CD4-positive, alpha-beta T cell treated with Interleukin-21 for 1 hour (primary cell): ENCODE results near the gene ITGAV.

Source experiments
- DNase-seq: peaks from one replicate; pipeline ENCODE4 v3.0.0-alpha.2; 2020

Gene ITGAV

GRCh38 chr2:186617148-186617547, 27.3 kb downstream of the ITGAV start:
- DNase-seq: no peak

DNA sequence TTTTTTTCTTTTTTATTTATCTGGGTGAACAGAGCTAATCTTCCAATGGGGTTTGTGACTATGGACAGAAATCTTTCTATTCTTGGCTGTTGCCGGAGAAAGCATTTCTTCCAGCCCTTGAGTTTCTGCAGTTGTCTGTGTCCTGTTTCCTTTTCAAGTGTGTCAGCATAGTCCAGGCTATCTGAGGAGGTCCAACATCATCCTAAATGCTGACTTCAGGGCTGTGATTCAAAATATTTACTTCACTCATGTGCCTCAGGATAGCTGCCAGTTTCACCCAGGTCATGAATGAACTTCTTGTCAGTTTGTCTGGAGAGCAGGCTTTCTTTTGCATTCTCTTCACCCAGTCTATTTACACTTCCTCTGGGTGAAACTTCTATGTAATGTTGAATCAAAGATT, 27.9 kb downstream of the ITGAV start:
- DNase-seq: no peak

GRCh38 chr2:186618696-186619095, 28.8 kb downstream of the ITGAV start:
- DNase-seq: no peak

- DNase-seq: no peak
These were observed 33.2 kb downstream of the ITGAV start for GRCh38 chr2:186623084-186623483.

DNA sequence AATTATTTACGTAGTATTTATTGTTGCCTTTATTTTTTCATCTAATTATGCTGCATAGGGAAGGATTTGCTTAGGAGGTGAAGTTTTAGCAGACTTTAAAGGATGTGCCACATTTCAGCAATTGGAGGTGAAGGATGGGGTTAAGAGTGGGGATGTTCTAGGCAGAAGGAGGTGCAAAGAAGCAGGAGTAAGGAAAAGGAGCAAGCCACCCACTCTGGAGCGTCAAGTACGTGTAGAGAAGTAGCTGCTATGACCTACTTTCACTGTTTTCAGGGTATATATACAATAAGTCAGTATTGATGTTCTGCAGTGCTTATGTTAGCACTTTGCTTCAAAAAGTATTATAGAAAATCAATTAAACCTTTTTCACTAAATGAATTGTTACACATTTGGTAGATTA, 34.4 kb downstream of the ITGAV start:
- DNase-seq: no peak

GRCh38 chr2:186629250-186629996, 39.6 kb downstream of the ITGAV start:
- no peak for DNase-seq

DNA sequence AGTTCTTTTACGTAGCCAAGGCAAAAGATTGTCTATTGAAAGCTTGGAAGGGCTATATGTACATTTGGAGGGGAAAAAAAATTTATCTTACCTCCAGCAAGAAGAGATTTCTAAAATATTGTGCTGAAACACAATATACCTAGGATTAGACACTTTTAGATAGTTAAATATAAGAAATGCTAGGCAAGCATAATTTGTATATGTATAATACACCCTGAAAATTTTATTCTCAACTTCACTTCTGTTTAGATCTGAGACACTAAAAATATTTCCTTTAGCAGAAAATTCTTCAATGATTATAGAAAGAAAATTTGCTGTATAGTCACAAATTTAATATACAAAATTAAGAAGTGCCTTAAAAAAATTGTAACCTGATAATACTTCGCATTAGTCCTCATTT, 42.6 kb downstream of the ITGAV start:
- DNase-seq: no peak

DNA sequence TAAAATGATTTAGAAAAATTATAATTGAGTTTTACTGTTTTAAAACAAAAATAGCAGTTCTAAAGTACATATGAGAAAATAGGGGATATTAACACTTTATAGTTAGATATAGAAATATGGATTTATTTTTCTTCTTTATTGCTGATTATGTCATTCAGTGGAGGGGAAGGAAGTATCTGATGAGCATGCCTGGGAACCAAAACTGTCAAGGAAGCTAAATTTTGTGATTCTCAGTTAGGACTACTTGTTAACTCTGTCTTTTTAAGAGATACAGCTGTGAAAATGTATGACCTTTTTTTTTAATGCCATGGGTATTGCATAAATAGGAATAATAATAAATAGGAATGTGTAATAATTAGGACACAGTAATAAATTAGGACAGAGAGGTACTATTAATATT, 44.8 kb downstream of the ITGAV start:
- DNase-seq: no peak

DNA sequence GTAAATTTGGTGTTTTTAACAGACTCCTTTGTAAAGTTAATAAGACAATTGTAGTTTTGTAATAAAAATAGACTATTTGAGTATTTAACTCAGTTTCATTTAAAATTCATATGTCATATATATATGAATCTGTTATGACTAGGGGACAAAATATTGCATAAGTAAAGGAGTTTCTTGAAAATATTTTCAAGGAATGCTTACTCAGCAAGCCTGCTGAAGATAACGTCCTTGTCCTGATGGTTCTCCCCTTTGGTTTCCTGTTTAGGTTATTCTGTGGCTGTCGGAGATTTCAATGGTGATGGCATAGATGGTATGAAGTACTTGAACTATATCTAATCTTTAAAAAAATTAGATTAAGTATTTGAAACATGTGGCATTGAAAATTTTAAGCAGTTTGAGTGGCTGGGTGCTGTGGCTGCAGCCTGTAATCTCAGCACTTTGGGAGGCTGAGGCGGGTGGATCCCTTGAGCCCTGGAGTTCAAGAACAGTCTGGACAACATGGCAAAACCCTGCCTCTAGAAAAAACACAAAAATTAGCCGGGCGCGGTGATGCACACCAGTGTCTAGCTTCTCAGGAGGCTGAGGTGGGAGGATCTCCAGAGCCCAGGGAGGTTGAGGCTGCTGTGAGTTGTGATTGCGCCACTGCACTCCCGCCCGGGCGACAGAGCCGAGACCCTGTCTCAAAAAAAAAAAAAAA, 47.1 kb downstream of the ITGAV start:
- DNase-seq: no peak

DNA sequence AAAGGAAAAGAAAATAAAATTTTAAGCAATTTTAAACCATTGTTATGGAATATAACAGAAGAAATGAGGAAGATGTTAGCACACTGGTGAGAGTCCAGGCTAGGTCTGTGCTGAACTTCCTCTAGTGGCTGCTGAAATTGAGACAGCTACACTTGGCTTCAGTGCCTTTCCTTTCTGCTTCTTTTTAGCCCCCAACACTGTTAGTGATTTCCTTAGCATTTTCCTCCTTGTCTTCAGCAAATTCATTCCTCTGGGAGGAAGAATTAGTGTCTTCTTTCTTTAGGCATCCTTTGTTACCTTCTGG, 47.6 kb downstream of the ITGAV start:
- DNase-seq: no peak

GRCh38 chr2:186639939-186640338, 50.1 kb downstream of the ITGAV start:
- DNase-seq: no peak

DNA sequence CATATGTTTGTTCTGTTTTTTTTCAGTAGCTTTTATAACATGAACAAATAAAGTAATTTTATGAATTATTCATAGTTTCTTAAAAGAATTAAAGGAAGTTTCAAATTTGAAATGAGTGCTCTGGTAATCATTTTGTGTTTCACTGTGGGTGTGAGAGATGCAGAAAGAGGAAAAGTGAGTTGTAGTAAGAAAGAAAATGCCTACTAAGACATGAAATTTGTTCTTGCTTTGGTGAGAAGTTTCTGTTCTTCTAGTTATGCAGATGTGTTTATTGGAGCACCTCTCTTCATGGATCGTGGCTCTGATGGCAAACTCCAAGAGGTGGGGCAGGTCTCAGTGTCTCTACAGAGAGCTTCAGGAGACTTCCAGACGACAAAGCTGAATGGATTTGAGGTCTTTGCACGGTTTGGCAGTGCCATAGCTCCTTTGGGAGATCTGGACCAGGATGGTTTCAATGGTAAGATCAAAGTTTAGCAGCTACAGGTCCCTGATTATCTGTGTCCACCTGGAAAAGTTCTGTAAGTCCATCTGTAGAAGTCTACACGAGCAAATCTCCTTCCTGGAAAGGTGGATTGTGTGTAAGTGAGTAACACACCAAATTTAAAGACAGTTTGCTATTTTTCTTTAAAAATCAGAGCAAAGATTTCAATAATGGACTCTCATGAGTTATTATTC, 51.4 kb downstream of the ITGAV start:
- DNase-seq: no peak

DNA sequence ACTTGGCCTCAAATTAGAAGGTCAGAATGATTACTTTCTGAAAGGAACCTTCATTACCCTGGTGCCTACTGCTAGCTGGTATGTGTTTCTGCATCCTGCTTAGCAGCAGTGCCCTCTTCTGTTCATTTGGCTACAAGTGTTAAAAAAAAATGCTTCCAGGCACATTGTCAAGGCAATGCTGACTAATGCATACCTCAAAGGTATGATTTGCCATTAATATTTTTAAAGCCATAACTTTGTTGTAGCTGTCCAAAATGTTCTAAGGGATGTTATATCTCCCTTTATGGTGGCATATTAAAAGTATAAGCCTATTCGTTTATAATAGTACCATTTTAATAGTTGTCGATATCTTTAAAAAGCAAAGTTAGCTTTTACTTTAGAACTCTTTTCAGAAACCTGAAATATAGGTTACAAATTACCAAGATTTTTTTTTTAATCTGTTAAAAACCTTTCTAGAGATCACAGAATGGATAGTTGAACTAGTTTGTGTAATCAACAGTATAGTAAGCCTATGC, 52.0 kb downstream of the ITGAV start:
- peak; percentile 48 for DNase-seq

GRCh38 chr2:186644791-186645190, 54.9 kb downstream of the ITGAV start:
- DNase-seq: no peak

DNA sequence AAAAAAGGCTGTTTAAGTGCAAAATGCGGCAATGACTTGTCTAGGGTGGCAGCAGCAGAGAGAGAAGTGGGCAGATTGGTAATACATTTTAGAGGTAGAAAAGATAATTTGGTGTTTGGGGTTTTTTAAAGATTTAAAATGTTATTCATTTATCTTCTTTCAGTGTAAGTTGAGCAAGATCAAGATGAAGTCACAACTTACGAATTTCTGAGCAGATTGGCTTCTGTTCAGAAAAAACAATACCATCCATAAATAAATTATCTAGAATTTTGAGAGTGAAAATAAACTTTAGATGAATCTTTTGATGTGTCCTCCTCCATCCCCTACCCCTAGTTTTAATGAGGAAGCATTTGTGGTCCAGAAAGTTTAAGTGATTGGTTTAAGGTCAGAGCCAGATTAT, 56.1 kb downstream of the ITGAV start:
- DNase-seq: no peak

GRCh38 chr2:186648130-186648529, 58.3 kb downstream of the ITGAV start:
- DNase-seq: no peak

DNA sequence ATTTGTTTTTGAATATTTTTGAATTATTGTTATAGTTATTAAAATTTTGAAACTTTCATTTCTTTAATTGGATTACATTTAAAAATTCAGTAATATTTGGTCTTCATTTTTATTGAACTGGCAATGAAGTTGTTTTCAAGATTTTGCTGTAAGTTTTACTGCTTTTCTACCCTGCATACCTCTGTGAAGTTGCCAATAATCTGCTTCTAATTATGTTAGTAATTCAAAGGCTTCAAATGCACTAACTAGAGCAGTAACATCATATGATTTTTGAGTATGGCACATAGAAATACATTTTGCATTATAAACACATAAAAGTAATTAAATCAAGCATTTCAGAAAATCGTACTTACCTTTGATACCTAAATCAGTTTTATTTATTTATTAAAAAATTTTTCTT, 63.7 kb downstream of the ITGAV start:
- no peak for DNase-seq

DNA sequence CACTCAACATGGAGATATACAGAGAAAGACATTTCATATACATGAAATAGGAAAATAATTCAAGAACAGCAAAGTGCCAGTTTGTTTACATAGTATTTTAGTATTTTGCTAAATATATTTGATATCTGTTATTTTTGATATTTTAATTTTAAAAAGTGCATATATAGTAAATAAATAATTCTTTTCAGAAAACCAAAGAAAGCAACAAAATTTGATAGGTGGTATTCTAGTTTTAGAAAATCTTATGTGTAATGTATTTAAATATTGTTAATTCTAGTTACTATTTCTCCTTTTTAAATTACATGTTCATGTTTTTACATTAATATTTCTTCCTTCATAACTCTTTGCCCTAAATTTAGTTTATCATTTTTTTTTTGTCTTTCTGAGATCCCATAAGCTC, 69.5 kb downstream of the ITGAV start:
- no peak for DNase-seq

DNA sequence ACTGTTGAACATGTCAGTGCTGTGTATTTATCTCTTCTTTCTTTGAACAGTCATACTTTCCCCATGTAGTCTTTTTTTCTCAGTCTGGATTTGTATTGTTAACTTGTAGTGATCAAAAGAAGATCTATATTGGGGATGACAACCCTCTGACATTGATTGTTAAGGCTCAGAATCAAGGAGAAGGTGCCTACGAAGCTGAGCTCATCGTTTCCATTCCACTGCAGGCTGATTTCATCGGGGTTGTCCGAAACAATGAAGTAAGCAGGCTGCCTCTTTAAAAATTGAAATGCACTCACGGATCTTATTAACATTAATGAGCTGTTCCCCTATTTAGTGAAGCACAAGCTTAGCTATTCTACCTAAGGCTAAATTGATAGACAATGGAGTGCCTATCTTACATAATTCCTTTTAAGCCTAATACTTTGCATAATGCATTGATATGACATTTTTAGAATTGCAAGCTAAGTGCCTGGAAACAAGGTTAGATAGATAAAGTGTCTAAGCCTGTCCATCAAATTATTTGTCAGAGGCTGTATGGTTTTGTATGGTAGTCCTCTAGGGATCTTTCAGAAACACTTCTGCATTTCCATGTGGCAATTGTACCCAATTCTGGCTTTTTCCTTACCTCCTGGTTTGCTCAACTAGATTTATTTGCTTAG, 74.7 kb downstream of the ITGAV start:
- no peak for DNase-seq

GRCh38 chr2:186669146-186669545, 79.3 kb downstream of the ITGAV start:
- DNase-seq: no peak

DNA sequence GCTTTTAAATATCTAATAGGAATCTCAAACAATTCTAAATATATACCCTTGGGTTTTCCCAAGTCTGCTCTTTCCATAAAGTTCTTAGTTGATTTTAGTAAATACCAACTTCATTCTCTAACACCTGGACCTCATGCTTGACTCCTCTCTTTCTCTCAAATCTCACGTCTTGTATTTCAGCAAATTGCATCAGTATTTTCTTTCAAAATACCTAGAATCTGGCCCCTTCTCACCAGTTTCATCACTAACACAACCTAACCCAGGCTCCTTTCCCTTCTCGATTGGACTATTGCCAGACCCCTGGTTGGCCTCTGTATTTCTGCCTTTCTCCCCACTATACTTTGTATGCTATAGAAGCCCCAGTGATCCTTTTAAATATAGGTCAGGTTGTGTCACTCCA, 81.0 kb downstream of the ITGAV start:
- no peak for DNase-seq

DNA sequence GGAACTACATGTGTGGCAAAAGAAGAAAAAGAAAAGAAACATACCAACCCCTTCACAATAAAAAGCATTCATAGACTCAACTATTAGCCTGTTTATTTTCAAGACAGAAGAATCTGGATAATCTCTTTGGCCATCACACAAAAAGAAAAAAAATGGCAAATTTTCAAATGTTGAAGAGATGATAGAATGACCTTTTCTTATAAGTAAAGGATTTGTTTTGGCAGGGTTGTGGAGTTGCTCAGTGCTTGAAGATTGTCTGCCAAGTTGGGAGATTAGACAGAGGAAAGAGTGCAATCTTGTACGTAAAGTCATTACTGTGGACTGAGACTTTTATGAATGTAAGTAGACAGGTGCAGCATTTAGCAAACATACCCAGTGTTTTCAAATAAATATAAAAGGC, 85.5 kb downstream of the ITGAV start:
- no peak for DNase-seq

GRCh38 chr2:186683341-186683740, 93.5 kb downstream of the ITGAV start:
- DNase-seq: no peak

- DNase-seq: no peak
These were observed 98.0 kb downstream of the ITGAV start for GRCh38 chr2:186687807-186688211.
